NB4 (cell line): ENCODE results near the gene CALCA.

Experiments used
- DNase-seq: peaks from one replicate; pipeline ENCODE4 v3.0.0; 2010; ENCODE audit warnings: low read depth
- H3K4me3 ChIP-seq: one replicate; pipeline ENCODE4 v1.5.1; 2011; ENCODE audit warnings: mild to moderate bottlenecking, low read depth, low read length, moderate library complexity
- CTCF ChIP-seq: IDR thresholded peaks from one replicate; pipeline ENCODE4 v1.5.1; 2012; ENCODE audit warnings: low read depth, low read length
- MAX ChIP-seq: IDR thresholded peaks from 2 replicates; pipeline ENCODE4 v1.6.1; 2011; ENCODE audit warnings: low read depth, low read length
- MYC ChIP-seq: IDR thresholded peaks from 2 replicates; pipeline ENCODE4 v1.6.1; 2011; ENCODE audit warnings: low read depth, low read length
- POLR2A ChIP-seq: IDR thresholded peaks from 2 replicates; pipeline ENCODE4 v1.6.1; 2011; ENCODE audit warnings: mild to moderate bottlenecking; ENCODE audit not compliant: insufficient read length; ENCODE audit errors: extremely low read depth

Gene CALCA

GRCh38 chr11:14953904-14954303, 18.2 kb downstream of the CALCA start:
- no peak for DNase-seq
- no peak for TF ChIP-seq POLR2A
- H3K4me3 ChIP-seq, result no peak overlapping the region

GRCh38 chr11:14949437-14950147, 22.6 kb downstream of the CALCA start:
- H3K4me3 ChIP-seq, result no peak overlapping the region
- DNase-seq, result no peak
- TF ChIP-seq POLR2A, result no peak
- TF ChIP-seq MAX, result no peak
- TF ChIP-seq CTCF, result no peak
- no peak for TF ChIP-seq MYC

GRCh38 chr11:14942745-14943144, 29.4 kb downstream of the CALCA start:
- H3K4me3 ChIP-seq, result no peak overlapping the region
- TF ChIP-seq POLR2A, result no peak
- no peak for TF ChIP-seq MAX
- DNase-seq, result no peak

GRCh38 chr11:14938936-14939335, 33.2 kb downstream of the CALCA start:
- no peak for DNase-seq
- TF ChIP-seq POLR2A, result no peak
- no peak for TF ChIP-seq MYC
- no peak for TF ChIP-seq MAX
- TF ChIP-seq CTCF, result no peak
- H3K4me3 ChIP-seq, result no peak overlapping the region

GRCh38 chr11:14934641-14935351, 37.4 kb downstream of the CALCA start:
- H3K4me3 ChIP-seq, result no peak overlapping the region
- TF ChIP-seq MAX, result no peak
- no peak for TF ChIP-seq CTCF
- TF ChIP-seq POLR2A, result no peak
- no peak for TF ChIP-seq MYC
- no peak for DNase-seq

GRCh38 chr11:14932447-14932846, 39.7 kb downstream of the CALCA start:
- no peak for DNase-seq
- no peak overlapping the region for H3K4me3 ChIP-seq
- no peak for TF ChIP-seq CTCF
- no peak for TF ChIP-seq MAX
- TF ChIP-seq POLR2A, result no peak
- TF ChIP-seq MYC, result no peak
